ENCODE measurements around the gene PDE8A. TPM values are rescaled to one million over a fixed set of nuclear protein-coding genes. Genes with fewer than 3 reads are reported as not detected.

PDE8A gene
- total RNA-seq, 2 donors from 2014 or later: 19.2 to 23.2 TPM

GRCh38 chr15:85149465-85150129 lies 167.9 kb downstream of the PDE8A start:
- no peak overlapping the region for H3K4me3 ChIP-seq
- H3K36me3 ChIP-seq: no peaks in the 10 kb centered on the region
- H3K4me1 ChIP-seq: no peaks in the 10 kb centered on the region
- no peaks in the 10 kb centered on the region for H3K9me3 ChIP-seq
- TF ChIP-seq, protein P1, sequence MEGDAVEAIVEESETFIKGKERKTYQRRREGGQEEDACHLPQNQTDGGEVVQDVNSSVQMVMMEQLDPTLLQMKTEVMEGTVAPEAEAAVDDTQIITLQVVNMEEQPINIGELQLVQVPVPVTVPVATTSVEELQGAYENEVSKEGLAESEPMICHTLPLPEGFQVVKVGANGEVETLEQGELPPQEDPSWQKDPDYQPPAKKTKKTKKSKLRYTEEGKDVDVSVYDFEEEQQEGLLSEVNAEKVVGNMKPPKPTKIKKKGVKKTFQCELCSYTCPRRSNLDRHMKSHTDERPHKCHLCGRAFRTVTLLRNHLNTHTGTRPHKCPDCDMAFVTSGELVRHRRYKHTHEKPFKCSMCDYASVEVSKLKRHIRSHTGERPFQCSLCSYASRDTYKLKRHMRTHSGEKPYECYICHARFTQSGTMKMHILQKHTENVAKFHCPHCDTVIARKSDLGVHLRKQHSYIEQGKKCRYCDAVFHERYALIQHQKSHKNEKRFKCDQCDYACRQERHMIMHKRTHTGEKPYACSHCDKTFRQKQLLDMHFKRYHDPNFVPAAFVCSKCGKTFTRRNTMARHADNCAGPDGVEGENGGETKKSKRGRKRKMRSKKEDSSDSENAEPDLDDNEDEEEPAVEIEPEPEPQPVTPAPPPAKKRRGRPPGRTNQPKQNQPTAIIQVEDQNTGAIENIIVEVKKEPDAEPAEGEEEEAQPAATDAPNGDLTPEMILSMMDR (IDR thresholded peaks at IDR 0.05): no peak
- no peaks in the 10 kb centered on the region for H3K27me3 ChIP-seq
- no peak for DNase-seq (ENCODE audit: low spot score)
- no peak overlapping the region for H3K27ac ChIP-seq

DNA sequence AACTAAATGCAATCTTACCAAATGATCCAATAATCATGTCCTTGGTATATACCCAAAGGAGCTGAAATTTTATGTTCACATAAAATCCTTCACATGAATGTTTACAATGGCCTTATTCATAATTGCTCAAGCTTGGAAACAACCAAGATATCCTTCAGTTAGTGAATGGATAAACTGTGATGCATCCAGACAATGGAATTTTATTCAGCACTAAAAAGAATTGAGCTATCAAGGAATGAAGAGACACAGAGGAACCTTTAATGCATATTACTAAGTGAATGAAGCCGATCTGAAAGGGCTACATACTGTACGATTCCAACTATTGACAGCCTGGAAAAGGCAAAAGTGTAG lies 168.4 kb downstream of the PDE8A start:
- Histone ChIP-seq H3K27me3 (no peaks in the 10 kb centered on the region), H3K4me3 (no peak overlapping the region), H3K4me1 (no peaks in the 10 kb centered on the region), H3K9me3 (no peaks in the 10 kb centered on the region), H3K27ac (no peak overlapping the region), H3K36me3 (no peaks in the 10 kb centered on the region)
- TF ChIP-seq, protein P1 (IDR thresholded peaks at IDR 0.05): no peak
- DNase-seq (ENCODE audit: low spot score): no peak

DNA sequence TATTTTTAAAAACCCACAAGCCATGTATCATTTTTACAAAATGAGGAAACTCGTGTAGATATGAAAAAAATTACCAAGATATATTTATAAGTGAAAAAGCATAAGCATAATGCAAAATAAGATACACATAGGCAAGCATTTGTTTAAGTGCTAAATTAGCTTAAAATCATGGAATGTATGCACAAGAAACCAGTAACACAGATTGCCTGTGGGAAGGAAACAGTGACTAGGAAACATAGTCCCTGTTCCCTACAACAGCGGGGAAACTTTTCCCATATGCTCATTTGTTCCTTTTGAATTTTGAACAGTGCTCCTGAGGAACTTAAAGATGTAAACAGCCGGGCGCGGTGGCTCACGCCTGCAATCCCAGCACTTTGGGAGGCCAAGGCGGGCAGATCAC lies 169.5 kb downstream of the PDE8A start:
- TF ChIP-seq, protein P1 (IDR thresholded peaks at IDR 0.05): no peak
- no peak overlapping the region for H3K27ac ChIP-seq

GRCh38 chr15:85151861-85152260 lies 170.2 kb downstream of the PDE8A start:
- Histone ChIP-seq H3K4me3 (no peak overlapping the region), H3K36me3 (no peaks in the 10 kb centered on the region), H3K9me3 (no peaks in the 10 kb centered on the region), H3K27me3 (no peaks in the 10 kb centered on the region), H3K4me1 (no peaks in the 10 kb centered on the region), H3K27ac (no peak overlapping the region)
- no peak for DNase-seq (ENCODE audit: low spot score)
- TF ChIP-seq, protein P1 (IDR thresholded peaks at IDR 0.05): no peak

More for the DNA sequence above, 169.5 kb downstream of the PDE8A start:
- no peaks in the 10 kb centered on the region for H3K9me3 ChIP-seq
- H3K4me1 ChIP-seq: no peaks in the 10 kb centered on the region
- no peaks in the 10 kb centered on the region for H3K27me3 ChIP-seq
- H3K36me3 ChIP-seq: no peaks in the 10 kb centered on the region
- DNase-seq (ENCODE audit: low spot score): no peak
- no peak overlapping the region for H3K4me3 ChIP-seq

DNA sequence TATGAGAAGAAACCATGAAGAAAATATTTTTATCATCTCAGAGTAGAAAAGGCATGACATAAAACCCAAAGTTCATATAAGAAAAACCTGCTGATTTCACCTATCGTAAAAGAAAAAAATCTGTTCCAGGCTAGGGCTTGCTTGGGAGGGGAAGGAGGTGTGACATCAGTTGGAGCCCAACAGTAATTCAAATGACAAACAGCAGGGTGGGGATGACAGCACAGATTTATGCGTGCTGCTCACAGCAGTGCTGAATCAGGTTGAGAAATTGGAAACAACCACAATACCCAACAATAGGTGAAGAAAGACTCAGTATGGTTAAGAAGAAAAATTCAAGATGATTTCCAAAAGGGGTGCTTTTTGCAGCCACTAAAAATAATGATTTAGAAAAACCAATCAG lies 172.4 kb downstream of the PDE8A start:
- Histone ChIP-seq H3K27me3 (no peaks in the 10 kb centered on the region), H3K27ac (no peak overlapping the region), H3K4me1 (no peaks in the 10 kb centered on the region), H3K4me3 (no peak overlapping the region), H3K36me3 (no peaks in the 10 kb centered on the region), H3K9me3 (no peaks in the 10 kb centered on the region)
- TF ChIP-seq, protein P1 (IDR thresholded peaks at IDR 0.05): no peak
- no peak for DNase-seq (ENCODE audit: low spot score)

GRCh38 chr15:85155360-85155759 lies 173.7 kb downstream of the PDE8A start:
- no peaks in the 10 kb centered on the region for H3K27me3 ChIP-seq
- DNase-seq (ENCODE audit: low spot score): no peak
- no peaks in the 10 kb centered on the region for H3K36me3 ChIP-seq
- H3K9me3 ChIP-seq: no peaks in the 10 kb centered on the region
- H3K4me1 ChIP-seq: no peaks in the 10 kb centered on the region
- no peak overlapping the region for H3K27ac ChIP-seq
- TF ChIP-seq, protein P1 (IDR thresholded peaks at IDR 0.05): no peak
- H3K4me3 ChIP-seq: no peak overlapping the region
